Glutamatergic neuron (in vitro differentiated cells): ENCODE measurements around the gene BRD1. TPM values are rescaled to one million over a fixed set of nuclear protein-coding genes. Genes with fewer than 3 reads are reported as not detected.
A peak's percentile ranks its signal among the peaks of the same experiment; 100 is the strongest.
"Not testable (repeated sequence)": the region's sequence is repeated elsewhere in the genome, so short reads cannot be mapped to it uniquely, and the experiment has no call there.

ENCODE experiments used
- DNase-seq: peaks from one replicate; pipeline ENCODE4 v3.0.0; 2022
- H3K27ac Mint-ChIP-seq: one replicate; pipeline ENCODE4 v1.8.0; 2020; ENCODE audit warnings: mild to moderate bottlenecking, mixed read lengths, inconsistent platforms; ENCODE audit not compliant: unreplicated experiment
- H3K27me3 Mint-ChIP-seq: one replicate; pipeline ENCODE4 v1.8.0; 2020; ENCODE audit warnings: mild to moderate bottlenecking, moderate library complexity, mixed read lengths, inconsistent platforms; ENCODE audit not compliant: unreplicated experiment
- H3K36me3 Mint-ChIP-seq: one replicate; pipeline ENCODE4 v1.8.0; 2020; ENCODE audit warnings: mild to moderate bottlenecking, mixed read lengths, inconsistent platforms; ENCODE audit not compliant: unreplicated experiment
- H3K4me1 Mint-ChIP-seq: one replicate; pipeline ENCODE4 v1.8.0; 2020; ENCODE audit warnings: mild to moderate bottlenecking, low read depth, mixed read lengths, inconsistent platforms; ENCODE audit not compliant: unreplicated experiment
- H3K4me3 Mint-ChIP-seq: one replicate; pipeline ENCODE4 v1.8.0; 2020; ENCODE audit warnings: mild to moderate bottlenecking, mixed read lengths, inconsistent platforms; ENCODE audit not compliant: unreplicated experiment
- H3K9me3 Mint-ChIP-seq: one replicate; pipeline ENCODE4 v1.8.0; 2020; ENCODE audit warnings: mild to moderate bottlenecking, moderate library complexity, mixed read lengths, inconsistent platforms; ENCODE audit not compliant: unreplicated experiment
- CTCF ChIP-seq: fragments of 200-600 bp; sonication (generic); IDR thresholded peaks from one replicate; pipeline ENCODE4 v1.5.0; 2021; ENCODE audit not compliant: partially characterized antibody, unreplicated experiment
- total RNA-seq: library from RNA; stranded (reverse); fragmentation: NEBNext Ultra II Directional; extraction: Animal tissue kit (Norgen Biotek cat#: 25700); gene quantifications from one replicate; pipeline ENCODE4 v1.2.1, GENCODE V29; 2021; ENCODE audit not compliant: unreplicated experiment

The BRD1 gene
- total RNA-seq, 1 donor from 2014 or later: 73.7 TPM

- peak; percentile 10 for DNase-seq
- Mint-ChIP-seq H3K27ac (no peak overlapping the region), H3K27me3 (peaks cover 18% of the 10 kb centered on the region), H3K4me1 (peaks cover 6% of the 10 kb centered on the region), H3K36me3 (peaks cover 7% of the 10 kb centered on the region), H3K4me3 (no peak overlapping the region), H3K9me3 (peaks cover 5% of the 10 kb centered on the region)
- no peak for TF ChIP-seq CTCF
Measured at GRCh38 chr22:49765091-49765771, 62.4 kb downstream of the BRD1 start.

- H3K4me1 Mint-ChIP-seq: peaks cover 6% of the 10 kb centered on the region
- no peak for TF ChIP-seq CTCF
- H3K27me3 Mint-ChIP-seq: peaks cover 16% of the 10 kb centered on the region
- DNase-seq: peak; percentile 15
- H3K27ac Mint-ChIP-seq: no peak overlapping the region
- H3K9me3 Mint-ChIP-seq: peaks cover 6% of the 10 kb centered on the region
- peaks cover 7% of the 10 kb centered on the region for H3K36me3 Mint-ChIP-seq
- H3K4me3 Mint-ChIP-seq: no peak overlapping the region
Measured at GRCh38 chr22:49764127-49764581, 63.5 kb downstream of the BRD1 start.

- DNase-seq: peak; percentile 11
- Mint-ChIP-seq H3K4me3 (no peak overlapping the region), H3K27ac (no peak overlapping the region), H3K9me3 (peaks cover 8% of the 10 kb centered on the region), H3K36me3 (peaks cover 7% of the 10 kb centered on the region), H3K4me1 (peaks cover 3% of the 10 kb centered on the region), H3K27me3 (peaks cover 15% of the 10 kb centered on the region)
- TF ChIP-seq CTCF: no peak
Measured at GRCh38 chr22:49763696-49764095, 64.0 kb downstream of the BRD1 start.

- Mint-ChIP-seq H3K27ac (no peak overlapping the region), H3K27me3 (peaks cover 16% of the 10 kb centered on the region), H3K9me3 (peaks cover 14% of the 10 kb centered on the region), H3K4me3 (no peak overlapping the region), H3K4me1 (no peaks in the 10 kb centered on the region), H3K36me3 (peaks cover 7% of the 10 kb centered on the region)
- TF ChIP-seq CTCF: no peak
- DNase-seq: no peak
Measured at GRCh38 chr22:49763138-49763537, 64.5 kb downstream of the BRD1 start.

- H3K27ac Mint-ChIP-seq, H3K36me3 Mint-ChIP-seq, DNase-seq, H3K4me1 Mint-ChIP-seq, H3K4me3 Mint-ChIP-seq: not testable (repeated sequence)
- Mint-ChIP-seq H3K9me3 (peaks cover 16% of the 10 kb centered on the region), H3K27me3 (peaks cover 16% of the 10 kb centered on the region)
Measured at GRCh38 chr22:49762571-49762970, 65.1 kb downstream of the BRD1 start.
